ENCODE data around the gene PRDM11.
"Not testable (repeated sequence)": the region's sequence is repeated elsewhere in the genome, so short reads cannot be mapped to it uniquely, and the experiment has no call there.

Gene PRDM11

GRCh38 chr11:45146072-45147016 lies at the start of gene PRDM11:
Gene PRDM11 (plus strand): TSS chr11:45146639. CDS start chr11:45181767, 35,128 bp downstream.
- DNase-seq (ENCODE audit: low read depth): peak; percentile 38

- no peak for DNase-seq (ENCODE audit: low read depth)
Measured at GRCh38 chr11:45097721-45098493, 48.5 kb upstream of the PRDM11 start.

- no peak for DNase-seq (ENCODE audit: low read depth)
Measured at GRCh38 chr11:45098929-45099328, 47.5 kb upstream of the PRDM11 start.

- no peak for DNase-seq (ENCODE audit: low read depth)
Measured at GRCh38 chr11:45100339-45100738, 46.1 kb upstream of the PRDM11 start.

- DNase-seq (ENCODE audit: low read depth): no peak
Measured at GRCh38 chr11:45102361-45102809, 44.1 kb upstream of the PRDM11 start.

GRCh38 chr11:45102810-45103621 lies 43.4 kb upstream of the PRDM11 start:
- peak; percentile 81 for DNase-seq (ENCODE audit: low read depth)

- DNase-seq (ENCODE audit: low read depth): no peak
Measured at GRCh38 chr11:45104006-45104789, 42.2 kb upstream of the PRDM11 start.

- DNase-seq (ENCODE audit: low read depth): no peak
Measured at GRCh38 chr11:45104790-45105084, 41.7 kb upstream of the PRDM11 start.

GRCh38 chr11:45105233-45105983 lies 41.0 kb upstream of the PRDM11 start:
- no peak for DNase-seq (ENCODE audit: low read depth)

- DNase-seq (ENCODE audit: low read depth): no peak
Measured at GRCh38 chr11:45105984-45106375, 40.5 kb upstream of the PRDM11 start.

GRCh38 chr11:45106440-45106839 lies 40.0 kb upstream of the PRDM11 start:
- no peak for DNase-seq (ENCODE audit: low read depth)

GRCh38 chr11:45107029-45107428 lies 39.4 kb upstream of the PRDM11 start:
- no peak for DNase-seq (ENCODE audit: low read depth)

- no peak for DNase-seq (ENCODE audit: low read depth)
Measured at GRCh38 chr11:45108070-45109064, 38.1 kb upstream of the PRDM11 start.

GRCh38 chr11:45109400-45109799 lies 37.0 kb upstream of the PRDM11 start:
- DNase-seq (ENCODE audit: low read depth): no peak

GRCh38 chr11:45110562-45110961 lies 35.9 kb upstream of the PRDM11 start:
- peak; percentile 50 for DNase-seq (ENCODE audit: low read depth)

- DNase-seq (ENCODE audit: low read depth): no peak
Measured at GRCh38 chr11:45113807-45114206, 32.6 kb upstream of the PRDM11 start.

GRCh38 chr11:45127836-45128235 lies 18.6 kb upstream of the PRDM11 start:
- not testable (repeated sequence) for DNase-seq (ENCODE audit: low read depth)

- no peak for DNase-seq (ENCODE audit: low read depth)
Measured at GRCh38 chr11:45133878-45134277, 12.6 kb upstream of the PRDM11 start.

GRCh38 chr11:45141171-45141570 lies 5.3 kb upstream of the PRDM11 start:
- no peak for DNase-seq (ENCODE audit: low read depth)

Data from HS-27A (cell line).